GM21723 (cell line): ENCODE measurements around the gene SUDS3.
"Not testable (repeated sequence)": the region's sequence is repeated elsewhere in the genome, so short reads cannot be mapped to it uniquely, and the experiment has no call there.

ENCODE experiments used
- ATAC-seq: cut with Tn5 transposase; IDR thresholded peaks from one replicate; pipeline ENCODE4 v1.9.1; 2021; ENCODE audit warnings: mild to moderate bottlenecking, moderate library complexity; ENCODE audit not compliant: unreplicated experiment

SUDS3 gene, protein sequence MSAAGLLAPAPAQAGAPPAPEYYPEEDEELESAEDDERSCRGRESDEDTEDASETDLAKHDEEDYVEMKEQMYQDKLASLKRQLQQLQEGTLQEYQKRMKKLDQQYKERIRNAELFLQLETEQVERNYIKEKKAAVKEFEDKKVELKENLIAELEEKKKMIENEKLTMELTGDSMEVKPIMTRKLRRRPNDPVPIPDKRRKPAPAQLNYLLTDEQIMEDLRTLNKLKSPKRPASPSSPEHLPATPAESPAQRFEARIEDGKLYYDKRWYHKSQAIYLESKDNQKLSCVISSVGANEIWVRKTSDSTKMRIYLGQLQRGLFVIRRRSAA

DNA sequence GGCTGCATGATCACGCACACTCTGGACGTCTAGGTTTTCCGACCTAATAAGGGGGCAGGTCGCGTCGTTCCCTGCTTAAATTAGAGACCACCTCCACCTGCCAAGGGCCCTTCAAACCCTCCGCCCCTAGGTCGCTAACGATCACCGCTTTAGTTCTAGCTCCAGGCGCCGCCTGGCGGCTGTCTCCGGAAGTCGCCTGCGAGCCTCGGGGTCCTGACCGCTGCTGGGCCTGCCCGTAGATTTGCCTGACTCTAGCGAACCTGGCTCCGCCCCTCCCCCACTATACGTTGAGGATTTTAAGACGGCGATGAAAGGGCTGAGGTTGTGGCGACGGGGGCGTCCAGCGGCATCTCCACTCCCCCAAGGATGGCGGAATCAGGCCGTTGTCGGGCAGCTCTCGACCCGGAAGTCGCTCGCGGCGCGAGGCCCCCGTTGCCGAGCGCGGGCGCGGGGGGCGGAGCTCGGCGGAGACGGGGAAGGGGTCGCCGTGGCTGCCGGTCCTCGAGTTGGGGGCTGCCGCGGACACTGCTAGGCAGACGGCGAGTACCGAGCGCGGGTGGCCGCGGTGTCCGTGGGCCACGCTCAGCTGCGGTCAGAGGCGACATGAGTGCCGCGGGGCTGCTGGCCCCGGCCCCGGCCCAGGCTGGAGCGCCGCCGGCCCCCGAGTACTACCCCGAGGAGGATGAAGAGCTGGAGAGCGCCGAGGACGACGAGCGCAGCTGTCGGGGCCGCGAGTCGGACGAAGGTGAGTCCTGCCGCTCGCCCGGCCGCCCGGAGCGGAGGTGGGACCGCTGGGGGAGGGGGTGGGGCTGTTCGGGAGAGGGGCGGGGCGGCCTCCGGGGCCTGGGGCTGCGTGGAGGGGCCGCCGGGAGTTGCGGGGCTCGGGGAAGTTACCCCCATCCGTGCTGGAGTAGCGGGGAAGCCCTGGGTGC lies at the start of gene SUDS3:
TSS of gene SUDS3 (plus strand) at position 467 of the 932 bp plus-strand sequence. CDS start at position 604, 137 bp downstream.
- ATAC-seq, result peak; percentile 39

DNA sequence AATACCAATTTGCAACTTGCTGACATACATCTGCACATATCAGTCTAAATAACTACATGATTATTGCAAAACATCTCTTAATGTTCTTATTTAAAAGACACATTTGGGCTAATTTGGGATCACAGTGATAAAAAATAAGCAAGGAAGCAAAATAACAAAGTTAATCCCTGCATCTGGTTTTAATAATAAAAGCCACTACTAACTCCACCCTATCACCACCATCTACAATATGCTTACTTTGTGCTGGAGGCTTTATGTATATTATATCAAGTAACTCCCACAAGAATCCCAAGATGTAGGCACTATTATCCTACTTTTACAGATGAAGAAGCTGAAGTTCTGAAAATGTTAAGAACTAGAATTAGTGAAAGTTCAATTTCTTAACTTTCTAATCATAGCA lies 49.4 kb upstream of the SUDS3 start:
- ATAC-seq, result no peak

- no peak for ATAC-seq
Measured at GRCh38 chr12:118327391-118327790, 49.0 kb upstream of the SUDS3 start.

- ATAC-seq, result no peak
Measured at GRCh38 chr12:118328486-118329330, 47.6 kb upstream of the SUDS3 start.

GRCh38 chr12:118330421-118331018 lies 45.8 kb upstream of the SUDS3 start:
- peak; percentile 64 for ATAC-seq

DNA sequence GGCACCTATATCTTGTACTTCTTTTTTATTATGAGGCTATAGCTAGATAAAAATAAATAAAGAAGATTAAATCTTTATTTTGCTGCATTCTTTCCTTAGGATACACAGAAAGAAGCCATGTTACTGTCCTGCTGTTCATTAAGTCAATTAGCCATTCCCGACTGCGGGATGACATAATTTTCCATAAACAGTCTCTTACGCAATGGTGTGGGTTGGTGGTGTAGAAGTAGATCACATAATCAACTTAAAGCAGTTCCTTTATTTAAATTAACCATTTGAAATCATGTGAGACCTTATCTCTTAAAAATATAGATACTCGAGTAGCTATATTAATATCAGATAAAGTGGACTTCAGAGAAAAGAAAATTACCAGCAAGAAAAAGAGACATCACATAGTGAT lies 43.8 kb upstream of the SUDS3 start:
- no peak for ATAC-seq

- no peak for ATAC-seq
Measured at GRCh38 chr12:118334241-118334640, 42.1 kb upstream of the SUDS3 start.

- no peak for ATAC-seq
Measured at GRCh38 chr12:118334939-118335567, 41.3 kb upstream of the SUDS3 start.

- ATAC-seq, result no peak
Measured at GRCh38 chr12:118336123-118336522, 40.2 kb upstream of the SUDS3 start.

DNA sequence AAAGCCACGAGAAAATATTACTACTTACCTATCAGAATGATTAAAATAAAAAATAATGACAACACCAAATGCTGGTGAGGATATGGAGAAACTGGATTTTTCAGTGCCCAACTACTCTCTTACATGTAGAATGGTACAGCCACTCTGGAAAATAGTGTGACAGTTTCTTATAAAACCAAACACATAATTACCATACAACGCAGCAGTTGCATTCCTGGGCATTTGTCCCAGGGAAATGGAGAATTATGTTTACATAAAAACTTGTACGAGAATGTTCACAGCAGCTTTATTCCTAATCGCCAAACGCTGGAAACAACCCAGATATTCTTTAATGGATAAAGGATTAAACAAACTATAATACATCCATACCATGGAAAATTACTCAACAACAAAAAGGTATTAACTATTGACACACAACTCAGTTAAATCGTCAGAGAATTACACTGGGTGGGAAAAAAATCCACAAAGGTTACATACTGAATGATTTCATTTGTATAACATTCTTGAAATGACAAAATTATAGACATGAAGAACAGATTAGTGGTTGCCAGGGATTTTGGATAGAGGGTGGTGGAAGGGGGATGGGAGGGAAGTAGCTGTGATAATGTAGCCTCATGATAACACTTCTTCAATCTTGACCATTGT lies 39.0 kb upstream of the SUDS3 start:
- no peak for ATAC-seq

DNA sequence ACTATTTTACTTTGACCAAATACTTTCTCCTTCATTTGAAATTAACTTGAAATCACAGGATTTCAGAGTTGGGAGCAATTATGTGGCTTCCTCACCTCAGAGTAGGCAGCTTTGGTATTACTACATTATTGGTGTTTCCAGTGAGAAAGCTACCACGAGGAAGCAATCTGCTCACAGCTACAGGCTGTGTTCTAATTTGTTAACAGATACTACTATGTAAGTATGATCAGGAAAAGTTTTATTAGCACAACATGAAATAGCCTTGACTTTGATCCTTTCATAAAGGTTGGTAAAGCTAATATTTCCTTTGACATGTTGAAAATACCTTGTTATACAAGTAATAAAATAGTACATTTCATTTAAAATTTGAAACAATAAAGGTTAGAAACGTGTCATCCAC lies 34.3 kb upstream of the SUDS3 start:
- ATAC-seq, result no peak

DNA sequence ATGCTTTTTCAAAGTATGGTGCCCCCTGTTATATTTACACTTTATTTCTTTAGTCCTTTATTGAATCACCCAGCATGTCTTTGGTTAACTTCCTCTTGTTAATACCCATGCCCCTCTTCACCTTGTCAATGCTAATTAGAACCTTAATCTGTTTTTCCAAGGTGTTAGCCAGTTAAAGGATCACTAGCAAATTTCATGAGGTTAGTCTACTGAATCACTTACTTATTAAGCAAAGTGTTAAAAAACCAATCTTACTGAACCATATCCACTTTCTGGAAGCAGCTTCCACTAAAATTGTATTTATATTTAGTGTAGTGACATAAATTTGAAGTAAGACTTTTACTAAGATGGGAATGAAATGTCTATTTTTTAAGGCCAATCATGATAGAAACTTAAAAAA lies 31.5 kb upstream of the SUDS3 start:
- no peak for ATAC-seq

DNA sequence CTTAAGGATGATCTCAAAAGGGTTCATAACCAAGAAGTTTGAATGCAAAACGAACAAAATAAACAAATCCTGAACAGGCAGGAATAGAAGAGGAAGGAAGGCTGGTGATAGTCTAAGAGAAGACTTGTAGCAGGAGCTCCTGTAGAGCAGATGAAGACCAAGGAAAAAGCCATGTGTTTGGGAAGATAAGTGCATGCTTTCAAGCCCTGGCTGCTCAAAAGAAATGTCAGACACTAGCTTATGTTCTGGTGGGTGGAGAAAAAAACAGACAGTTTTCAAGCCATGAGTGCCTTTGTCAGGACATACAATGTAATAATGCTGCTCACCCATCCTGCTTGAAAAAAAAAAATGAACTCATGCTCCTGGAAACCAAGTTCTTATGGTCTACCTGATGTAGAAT lies 31.0 kb upstream of the SUDS3 start:
- ATAC-seq, result no peak

GRCh38 chr12:118346895-118347294 lies 29.5 kb upstream of the SUDS3 start:
- ATAC-seq, result peak; percentile 69

GRCh38 chr12:118347916-118348315 lies 28.4 kb upstream of the SUDS3 start:
- no peak for ATAC-seq

DNA sequence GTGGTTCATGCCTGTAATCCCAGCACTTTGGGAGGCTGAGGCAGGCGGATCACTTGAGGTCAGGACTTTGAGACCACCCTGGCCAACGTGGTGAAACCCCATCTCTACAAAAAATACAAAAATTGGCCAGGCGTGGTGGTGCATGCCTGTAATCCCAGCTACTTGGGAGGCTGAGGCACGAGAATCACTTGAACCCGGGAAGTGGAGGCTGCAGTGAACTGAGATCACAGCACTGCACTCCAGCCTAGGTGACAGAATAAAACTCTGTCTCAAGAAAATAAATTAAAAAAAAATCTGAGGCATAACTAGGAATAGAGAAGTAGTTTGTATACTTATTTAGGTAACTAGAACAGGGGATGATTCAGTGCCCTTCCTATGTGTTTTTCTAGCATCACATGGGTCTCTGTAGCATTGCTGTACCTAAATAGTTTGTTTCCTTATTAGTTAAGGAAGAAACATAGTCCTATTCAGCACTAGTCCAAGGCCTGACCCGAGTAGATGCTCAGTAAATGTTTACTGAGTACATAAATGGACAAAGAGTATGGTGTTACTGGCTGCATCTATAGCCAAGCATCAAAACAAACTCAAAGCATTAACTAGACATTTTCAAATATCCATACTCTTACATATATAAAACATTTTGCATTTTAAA lies 25.3 kb upstream of the SUDS3 start:
- no peak for ATAC-seq

DNA sequence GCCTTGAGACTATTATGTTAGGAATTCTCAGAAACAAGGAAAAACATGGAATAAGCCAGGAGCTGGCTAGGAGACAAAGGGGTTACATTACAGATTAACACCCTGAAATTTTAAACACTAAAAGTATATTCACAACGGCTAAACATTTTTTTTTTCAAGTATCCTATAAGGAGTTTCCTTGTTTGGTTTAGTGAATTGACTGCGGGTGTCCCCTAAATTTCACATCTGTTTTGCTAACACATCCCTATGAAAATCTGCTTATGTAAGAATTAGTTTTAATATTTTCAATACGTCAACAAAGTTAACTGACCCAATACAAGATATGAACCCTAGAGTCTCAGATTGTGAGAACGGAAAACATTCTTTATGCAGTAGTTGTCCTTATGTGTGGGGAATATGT lies 22.6 kb upstream of the SUDS3 start:
- ATAC-seq, result no peak

DNA sequence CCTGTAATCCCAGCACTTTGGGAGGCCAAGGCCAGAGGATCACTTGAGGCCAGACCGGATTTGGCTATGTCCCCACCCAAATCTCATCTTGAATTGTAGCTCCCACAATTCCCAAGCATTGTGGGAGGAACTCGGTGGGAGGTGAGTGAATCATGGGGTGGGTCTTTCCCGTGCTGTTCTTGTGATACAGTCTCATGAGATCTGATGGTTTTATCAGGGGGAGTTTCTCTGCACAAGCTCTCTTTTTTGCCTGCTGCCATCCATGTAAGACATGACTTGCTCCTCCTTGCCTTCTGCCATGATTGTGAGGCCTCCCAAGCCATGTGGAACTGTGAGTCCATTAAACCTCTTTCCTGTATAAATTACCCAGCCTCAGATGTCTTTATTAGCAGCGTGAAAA lies 21.9 kb upstream of the SUDS3 start:
- not testable (repeated sequence) for ATAC-seq

GRCh38 chr12:118354903-118355302 lies 21.5 kb upstream of the SUDS3 start:
- no peak for ATAC-seq
